HG03378 (cell line): ENCODE measurements around the gene AMACR.
"Not testable (repeated sequence)": the region's sequence is repeated elsewhere in the genome, so short reads cannot be mapped to it uniquely, and the experiment has no call there.

ENCODE experiments used
- ATAC-seq: cut with Tn5 transposase; IDR thresholded peaks from one replicate; pipeline ENCODE4 v1.9.1; 2021; ENCODE audit warnings: mild to moderate bottlenecking, moderate library complexity; ENCODE audit not compliant: unreplicated experiment

The AMACR gene

DNA sequence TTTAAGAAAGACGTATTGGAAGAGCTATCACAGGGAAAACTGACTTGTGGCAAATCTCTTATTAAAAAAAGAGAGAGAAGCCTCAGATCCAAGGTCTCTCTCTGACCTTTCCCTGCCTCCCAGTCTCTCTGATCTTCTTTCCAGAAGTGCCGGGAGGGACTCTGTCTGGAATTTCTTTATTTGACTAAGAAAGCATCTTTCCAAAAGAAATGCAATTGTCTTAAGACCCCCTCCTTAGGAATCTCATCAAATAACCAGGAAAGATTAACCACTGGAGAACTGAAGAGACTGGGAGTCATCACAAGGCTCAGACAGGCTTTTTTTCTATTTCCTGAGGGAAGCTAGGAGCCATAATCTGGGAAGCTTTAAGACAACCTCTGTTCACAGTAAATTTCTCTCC is 30.5 kb upstream of the AMACR start:
- no peak for ATAC-seq

DNA sequence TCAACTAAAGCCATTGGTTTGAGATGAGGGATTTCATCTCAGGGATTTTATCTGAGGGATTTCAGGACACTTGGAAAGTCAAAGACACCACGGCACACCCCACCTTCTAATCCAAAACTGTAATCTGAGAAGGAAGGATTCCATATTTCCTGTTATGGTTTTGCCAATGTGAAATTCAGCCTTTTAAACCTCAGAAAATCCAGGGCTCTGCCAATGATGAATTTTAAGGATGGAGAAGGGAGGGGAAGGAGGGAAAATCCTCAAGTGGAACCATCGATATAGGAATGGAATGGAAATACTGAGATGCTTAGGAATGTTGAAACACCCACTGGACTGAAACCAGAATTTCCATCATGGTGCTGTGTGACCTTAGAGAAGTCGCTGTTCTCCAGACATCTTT is 29.9 kb upstream of the AMACR start:
- ATAC-seq = no peak

DNA sequence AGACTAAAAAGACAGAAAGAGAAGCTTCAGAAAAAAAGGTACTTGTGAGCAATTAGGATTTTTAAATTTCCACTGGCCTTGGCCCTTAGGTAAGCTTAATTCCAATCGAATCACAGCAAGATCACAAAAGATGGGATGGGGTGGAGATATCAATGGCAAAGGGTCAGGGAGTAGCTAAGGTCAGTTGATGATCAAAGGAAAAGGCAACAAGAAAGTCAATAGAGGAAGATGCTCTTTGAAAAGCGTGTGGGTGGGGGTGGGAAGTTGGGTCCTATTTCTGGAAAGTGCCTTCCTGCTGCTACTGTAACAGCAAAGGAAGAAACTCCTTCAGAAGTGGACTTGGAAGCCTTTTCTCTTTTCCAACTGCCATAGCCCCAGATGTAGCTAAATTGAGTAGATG is 27.9 kb upstream of the AMACR start:
- ATAC-seq = no peak

DNA sequence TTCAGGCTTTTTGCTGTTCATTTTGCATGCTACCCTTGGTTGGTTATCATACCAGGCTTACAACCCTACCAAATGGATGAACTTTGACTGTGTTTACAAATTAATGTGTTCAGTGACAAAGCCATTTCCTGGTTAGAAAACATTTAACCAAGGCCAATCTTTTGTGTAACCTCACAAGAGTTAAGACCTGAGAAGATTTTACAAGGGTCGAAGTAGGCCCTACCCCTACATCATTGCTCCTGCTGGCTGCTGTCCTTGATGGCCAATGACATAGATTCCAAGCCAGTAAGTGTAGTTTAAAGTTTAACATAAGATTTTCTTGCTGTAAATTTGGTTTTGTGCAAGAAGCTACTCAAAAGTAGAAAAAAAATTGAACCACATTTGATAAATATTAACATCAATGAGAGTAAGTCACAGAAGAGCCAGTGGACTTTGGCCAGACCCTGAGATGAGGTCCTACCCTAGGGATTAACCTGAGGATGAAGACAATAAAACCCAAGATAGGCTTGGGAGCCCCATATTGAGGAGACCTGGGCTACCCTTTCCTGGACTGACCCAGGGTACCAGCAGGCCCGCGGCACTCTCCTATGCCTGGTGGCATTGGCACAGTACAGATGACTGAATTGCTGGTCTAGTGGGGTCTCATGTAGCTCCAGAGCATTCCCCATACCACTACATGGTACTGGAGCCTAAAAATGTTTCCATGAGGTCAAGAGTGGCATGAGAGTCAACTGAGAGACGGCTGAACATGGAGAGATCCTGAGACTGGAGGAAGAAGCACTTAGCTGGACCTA is 26.9 kb upstream of the AMACR start:
- peak; percentile 81 for ATAC-seq

DNA sequence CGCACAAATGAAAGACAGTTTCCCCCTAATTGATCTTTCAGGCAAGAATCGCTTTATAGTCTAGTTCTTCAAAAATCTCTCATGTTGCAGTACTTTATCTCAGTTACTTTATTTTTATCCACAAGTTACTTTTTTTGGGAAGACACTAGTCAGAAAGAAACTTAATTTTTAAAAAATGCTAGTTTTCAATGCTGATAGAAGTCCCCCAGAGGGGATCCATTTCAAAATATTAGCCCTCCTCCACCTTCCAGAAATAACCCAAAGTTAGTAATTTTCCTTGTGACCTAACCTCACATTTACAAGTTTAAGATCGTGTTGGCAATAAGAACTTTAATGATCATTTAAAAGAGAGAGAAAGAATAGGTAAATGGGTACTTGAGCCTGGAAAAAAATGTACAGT is 24.1 kb upstream of the AMACR start:
- ATAC-seq = no peak

DNA sequence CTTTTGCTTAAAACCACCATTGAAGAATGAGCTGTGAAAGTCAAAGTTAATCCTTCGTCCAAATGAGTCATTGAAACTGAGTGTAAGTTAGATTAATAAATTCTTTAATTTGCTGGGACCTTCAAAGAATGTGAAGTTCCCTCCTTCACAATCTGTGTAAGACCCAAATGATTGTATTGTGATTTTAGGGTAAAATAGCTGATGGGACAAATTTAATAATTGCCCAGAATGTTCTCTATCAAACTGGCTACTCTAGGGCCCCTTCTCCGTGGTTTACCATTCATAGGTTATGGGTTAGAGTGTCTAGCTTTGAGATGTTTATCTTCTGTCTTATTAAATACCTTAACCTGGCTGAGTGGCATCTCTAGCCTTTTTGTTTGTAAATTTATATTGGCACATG is 23.3 kb upstream of the AMACR start:
- no peak for ATAC-seq

DNA sequence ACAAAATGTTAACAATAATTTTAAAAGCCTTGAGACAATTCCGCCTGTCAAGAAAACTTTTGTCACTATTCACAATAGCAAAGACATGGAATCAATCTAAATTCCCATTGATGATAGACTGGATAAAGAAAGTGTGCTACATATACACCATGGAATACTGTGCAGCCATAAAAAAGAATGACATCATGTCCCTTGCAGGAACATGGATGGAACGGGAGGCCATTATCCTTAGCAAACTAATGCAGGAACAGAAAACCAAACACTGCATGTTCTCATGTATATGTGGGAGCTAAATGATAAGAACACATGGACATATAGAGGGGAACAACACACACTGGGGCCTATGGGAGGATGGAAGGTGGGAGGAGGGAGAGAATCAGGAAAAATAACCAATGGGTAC is 22.7 kb upstream of the AMACR start:
- not testable (repeated sequence) for ATAC-seq

DNA sequence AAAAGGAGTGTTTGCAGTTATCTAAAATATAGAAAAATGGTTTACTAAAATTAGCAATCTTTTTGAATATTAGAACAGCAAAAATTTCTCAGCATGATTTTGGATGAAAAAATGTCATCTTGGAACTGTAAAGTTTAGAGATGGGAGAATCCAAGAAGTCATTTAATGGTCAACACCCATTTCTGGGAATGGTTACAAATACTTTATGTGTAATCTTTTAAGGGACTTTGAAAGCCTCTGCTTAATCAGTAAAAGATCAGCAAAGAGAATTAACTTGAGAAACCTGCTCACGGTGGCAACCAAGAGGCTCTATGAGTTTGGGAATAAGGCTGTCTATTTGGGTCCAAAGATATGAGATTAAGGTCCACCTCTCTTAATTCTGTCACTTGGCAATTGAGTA is 22.2 kb upstream of the AMACR start:
- ATAC-seq = no peak

DNA sequence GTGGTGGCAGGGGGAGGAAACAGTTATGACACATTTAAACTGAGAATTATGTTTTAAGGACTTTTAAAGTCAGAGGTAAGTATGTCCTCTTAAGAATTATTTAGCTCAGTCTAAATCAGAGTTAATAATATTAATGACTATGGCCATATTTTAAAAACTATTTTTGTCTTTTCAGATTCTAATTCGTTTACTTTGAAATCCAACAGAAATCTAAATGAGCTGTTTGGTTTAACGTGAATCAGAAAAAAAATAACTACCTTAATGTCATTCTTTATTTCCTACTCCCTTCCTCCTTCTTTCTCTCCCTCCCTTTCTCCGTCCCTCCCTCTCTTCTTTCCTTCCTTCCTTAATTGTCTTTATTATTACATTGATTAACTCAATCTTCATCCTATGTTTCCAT is 20.5 kb upstream of the AMACR start:
- no peak for ATAC-seq

DNA sequence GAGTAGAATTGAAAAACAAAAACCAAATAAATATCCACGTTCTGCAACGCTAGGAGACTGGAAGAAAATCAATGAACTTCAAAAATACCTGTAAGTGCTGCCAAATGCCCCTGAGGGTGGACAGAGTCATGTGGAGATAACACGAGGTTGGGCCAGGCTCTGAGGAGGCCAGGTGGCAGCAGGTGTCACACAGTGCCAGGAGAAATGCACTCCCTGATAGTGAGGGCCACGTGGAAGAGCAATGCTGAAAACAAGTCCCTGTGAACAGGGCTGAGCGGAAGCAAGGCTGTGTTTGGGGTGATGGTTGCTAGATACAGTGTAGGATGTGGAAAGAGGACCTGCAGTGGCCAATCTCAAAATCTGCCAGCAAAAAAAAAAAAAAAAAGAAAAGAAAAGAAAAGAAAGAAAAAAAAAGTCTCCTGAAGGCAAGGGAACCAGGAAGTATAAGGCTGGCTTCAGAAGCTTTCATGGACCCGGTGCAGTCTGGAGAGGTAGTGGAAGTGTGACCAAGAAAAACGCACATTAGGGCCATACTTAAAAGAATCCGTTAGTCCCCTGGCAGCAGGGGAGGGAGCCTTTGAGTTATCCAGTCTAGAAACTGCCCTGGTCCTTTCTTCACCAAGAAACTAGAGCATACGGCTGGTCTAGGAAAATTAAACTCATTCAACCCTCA is 18.4 kb upstream of the AMACR start:
- no peak for ATAC-seq

DNA sequence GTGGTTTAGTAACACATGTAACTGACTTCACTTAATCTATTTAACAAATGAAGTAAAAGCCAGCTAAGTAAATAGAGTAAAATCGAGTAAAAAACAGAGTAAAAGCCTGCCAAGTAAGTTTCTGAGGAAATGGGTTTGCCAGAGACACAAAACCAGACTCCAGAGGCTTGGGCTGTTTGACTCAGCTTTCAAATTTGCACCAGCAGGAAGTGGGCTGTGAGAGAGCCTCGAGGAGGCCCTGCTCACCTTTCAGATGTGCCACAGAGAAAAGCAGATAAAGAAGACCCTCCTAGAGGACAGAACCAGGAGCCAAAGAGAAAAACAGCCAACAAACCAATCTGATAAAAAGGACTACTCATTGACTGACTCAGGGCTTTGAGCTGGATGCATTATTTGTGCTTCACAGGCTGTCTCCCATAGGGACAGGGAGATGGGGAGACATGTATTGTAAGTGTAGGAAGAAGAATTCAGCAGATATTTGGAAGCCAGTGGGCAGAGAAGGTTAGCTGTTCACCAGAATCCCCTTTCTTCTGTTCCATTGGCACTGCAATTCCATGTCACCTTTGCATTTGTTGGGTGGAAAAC is 14.4 kb upstream of the AMACR start:
- ATAC-seq = peak; percentile 84

DNA sequence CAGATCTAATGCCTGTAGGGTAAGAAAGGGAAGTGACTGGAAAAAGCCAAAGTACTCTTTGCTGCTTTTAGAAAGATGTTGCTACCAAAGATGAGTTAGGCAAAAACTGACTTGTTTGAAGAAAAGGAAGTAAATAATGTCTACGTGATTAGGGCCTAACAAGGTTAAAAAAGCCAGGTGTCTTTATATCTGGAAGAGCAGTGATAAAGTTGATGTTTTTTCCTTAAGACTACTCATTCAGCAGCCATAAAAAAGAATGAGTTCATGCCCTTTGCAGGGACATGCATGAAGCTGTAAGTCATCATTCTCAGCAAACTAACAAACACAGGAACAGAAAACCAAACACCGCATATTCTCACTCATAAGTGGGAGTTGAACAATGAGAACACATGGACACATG is 13.5 kb upstream of the AMACR start:
- no peak for ATAC-seq

DNA sequence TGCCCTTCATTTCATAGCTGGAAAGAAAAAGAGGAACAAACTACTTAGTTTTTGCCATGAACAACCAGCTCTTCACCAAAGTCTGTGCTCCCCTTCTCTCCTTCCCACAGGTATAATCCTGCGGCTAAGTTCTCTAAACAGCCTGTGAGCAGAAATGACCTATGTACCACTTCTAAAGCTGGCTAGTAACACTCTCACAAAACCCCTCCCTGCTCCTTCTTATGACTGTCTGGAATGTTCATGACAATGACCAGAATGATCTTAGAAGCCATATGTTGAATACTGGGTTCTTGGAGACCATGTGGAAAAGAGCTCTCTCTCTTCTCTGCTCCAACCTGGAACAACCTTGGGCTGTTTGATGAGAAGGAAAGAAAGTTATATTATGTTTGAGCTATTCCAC is 12.9 kb upstream of the AMACR start:
- ATAC-seq = no peak

DNA sequence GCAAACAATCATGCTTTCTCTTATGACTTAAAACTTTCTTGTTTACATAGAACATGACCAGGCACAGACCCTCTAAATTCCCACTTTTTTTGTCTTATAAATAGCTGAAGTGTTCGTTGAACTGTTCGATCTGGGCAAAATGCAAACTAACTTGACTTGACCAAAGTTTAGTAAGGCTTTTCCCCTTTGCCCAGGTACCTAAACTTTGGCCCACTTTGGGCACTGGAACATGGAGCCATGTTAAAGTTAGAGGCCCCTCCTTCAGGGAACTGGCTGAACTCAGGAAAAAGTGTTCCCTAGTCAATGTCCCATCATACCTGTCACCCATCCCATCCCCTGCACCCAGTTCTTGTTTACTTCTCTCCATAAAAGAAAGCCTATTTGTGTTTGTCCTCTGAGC is 9.4 kb upstream of the AMACR start:
- no peak for ATAC-seq

DNA sequence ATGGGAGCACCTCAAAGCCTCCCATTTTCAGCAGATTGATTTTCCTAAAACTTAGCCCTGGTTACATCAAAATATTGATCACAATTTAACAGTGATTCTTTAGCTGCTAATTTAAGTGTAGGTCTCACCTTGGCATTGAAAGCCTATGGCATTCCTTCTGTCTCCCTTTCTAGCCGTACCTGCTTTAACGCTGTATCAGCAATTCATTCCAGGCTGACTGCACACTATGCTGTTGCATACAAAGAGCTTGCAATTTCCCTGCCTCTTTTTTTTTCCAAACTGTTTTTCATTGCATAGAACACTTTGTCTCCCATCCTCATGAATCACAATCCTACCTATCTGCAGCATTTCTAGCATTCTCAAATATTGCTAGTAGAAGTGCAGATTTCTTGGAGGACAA is 8.9 kb upstream of the AMACR start:
- no peak for ATAC-seq

DNA sequence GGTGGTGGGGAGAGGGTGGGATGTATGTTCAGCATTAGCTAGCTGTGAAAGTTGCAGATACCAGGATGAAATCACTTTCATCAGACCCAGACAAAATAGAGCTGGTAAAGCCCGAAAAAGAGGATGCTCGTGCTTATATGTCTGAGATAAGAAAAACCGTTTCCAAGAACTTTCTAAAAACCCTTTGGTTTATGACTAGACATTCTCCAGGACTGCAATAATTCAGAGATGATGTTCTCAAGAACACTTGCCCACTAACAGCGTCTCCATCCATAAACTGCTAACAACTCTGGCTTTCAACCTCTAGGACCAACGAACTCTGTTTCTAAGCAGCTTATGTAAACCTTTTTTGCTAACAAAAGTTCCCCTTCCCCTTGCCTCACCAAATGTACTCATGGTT is 8.4 kb upstream of the AMACR start:
- ATAC-seq = no peak

DNA sequence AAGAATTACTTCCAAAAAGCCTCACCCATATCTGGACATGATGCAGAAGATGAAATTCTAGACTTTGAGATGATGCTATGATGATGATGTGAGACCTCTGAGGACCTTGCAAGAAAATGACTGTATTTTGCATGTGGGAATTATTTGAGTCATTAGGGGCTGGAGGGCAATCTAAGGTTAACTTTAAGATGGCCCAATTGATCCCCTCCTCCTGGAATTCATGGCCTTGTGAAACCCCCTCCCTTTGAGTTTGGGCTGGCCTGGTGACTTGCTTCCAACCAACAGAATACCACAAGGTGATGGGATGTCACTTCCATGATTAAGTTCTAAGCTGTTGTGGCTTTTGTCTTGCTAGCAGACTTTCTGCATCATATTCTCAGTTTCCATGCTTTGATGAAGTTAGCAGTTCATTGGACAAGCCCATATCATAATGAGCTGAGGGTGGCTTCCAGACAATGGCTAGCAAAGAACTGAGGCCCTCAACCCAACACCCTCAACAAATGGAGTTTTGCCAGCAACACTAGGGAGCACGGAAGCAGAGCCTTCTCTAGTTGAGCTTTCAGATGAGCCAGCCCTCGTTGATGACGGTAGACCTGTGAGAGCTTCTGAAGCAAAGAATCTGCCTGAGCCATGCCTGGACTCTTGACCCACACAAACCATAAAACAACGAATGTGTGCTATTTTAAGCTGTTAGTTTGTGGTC is 7.4 kb upstream of the AMACR start:
- no peak for ATAC-seq

DNA sequence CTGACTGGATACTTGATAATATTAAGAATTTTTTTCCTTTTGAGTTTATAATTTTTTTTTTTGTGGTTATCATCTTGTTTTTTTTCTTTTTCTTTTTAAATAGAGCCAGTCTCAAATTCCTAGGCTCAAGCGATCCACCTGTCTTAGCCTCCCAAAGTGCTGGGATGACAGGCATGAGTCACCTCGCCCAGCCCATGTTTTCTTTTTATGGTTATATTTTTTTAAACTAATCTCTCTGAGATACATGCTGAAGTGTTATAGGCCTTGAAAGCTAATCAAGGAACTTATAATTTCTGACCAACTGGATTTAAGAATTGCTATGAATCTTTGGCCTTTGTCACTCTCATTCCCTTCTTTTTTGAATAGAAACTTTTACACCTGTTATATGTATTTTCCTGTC is 6.8 kb upstream of the AMACR start:
- no peak for ATAC-seq

DNA sequence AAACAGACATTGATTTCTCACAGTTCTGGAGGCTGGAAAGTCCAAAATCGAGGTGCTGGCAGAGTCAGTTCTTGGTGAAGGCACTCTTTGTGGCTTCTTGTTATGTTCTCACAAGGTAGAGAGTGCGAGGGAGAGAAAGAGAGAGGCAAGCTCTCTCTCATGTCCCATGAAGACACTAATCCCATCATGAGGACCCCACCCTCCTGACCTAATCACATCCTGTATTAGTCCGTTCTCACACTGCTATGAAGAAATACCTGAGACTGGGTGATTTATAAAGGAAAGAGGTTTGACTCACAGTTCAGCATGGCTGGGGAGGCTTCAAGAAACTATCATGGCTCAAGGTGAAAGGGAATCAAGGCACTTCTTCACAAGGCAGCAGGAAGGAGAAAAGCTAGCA is 5.7 kb upstream of the AMACR start:
- no peak for ATAC-seq

DNA sequence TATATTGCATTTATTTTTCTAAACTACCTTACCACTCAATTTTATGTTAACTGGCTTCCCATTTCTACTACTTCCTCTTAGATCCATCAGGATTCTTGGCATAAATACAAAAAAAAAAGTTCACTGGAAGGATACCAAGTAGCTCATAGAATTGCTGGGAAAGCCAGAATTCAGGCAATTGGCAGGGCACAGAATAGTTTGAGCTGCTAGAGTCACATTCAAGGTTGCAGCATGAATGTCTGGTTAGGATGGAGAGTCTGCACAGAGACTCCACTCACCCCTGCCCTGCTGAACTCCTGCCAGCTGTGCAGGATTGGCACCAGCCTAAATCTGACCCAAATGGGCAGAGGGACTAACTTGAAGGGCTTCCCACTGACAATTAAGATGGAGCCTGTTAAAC is 4.9 kb upstream of the AMACR start:
- ATAC-seq = no peak

DNA sequence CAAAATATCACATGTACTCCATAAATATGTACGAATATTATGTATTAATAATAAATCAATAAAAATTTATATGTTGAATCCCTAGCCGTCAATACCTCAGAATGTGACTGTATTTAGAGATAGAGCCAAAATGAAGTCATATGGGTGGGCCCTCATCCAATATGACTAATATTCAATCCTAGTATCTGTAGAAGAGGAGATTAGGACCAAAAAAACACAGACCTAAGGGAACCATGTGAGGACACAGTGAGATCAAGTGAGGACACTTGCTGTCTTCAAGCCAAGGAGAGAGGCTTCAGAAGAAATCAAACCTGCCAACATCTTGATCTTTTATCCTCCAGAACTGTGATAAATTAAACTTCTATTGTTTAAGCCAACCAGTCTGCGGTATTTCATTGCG is 3.7 kb upstream of the AMACR start:
- no peak for ATAC-seq

DNA sequence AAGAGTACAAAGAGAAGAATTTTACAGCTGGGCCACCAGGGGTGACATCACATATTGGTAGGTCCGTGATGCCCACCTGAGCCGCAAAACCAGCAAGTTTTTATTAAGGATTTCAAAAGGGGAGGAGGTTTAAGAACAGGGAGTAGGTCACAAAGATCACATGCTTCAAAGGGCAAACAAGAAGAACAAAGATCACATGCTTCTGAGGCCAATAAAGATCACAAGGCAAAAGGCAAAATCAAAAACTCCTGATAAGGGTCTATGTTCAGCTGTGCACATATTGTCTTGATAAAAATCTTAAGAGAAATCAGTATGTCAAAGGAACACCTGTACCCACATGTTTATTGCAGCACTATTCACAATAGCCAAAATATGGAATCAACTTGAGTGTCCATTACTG is 2.3 kb upstream of the AMACR start:
- ATAC-seq = not testable (repeated sequence)
